A549 (cell line): ENCODE measurements around the gene NCSTN. TPM values are rescaled to one million over a fixed set of nuclear protein-coding genes. Genes with fewer than 3 reads are reported as not detected.
A peak's percentile ranks its signal among the peaks of the same experiment; 100 is the strongest.

Experiments used
- ATAC-seq, 2 experiments: fragments of 200-7000 bp in 1 of 2; fragments of >200 bp in 1 of 2; cut with Nextera tagmentation in 1 of 2; cut with Tn5 transposase in 1 of 2; 3 replicates each; pipeline versions ENCODE4 v1.8.0 to v1.9.1; 2018 to 2020; ENCODE audit warnings: mild to moderate bottlenecking in 1 of 2, moderate library complexity in 1 of 2
- CTCF ChIA-PET: fragments of 300-600 bp; sonication (Branson Sonifier 250); formaldehyde crosslinking; extraction: SDS; loops from one replicate; lab custom pipeline; 2021; ENCODE audit warnings: antibody characterized with exemption, inconsistent platforms; lab: Yijun Ruan, JAX
- POLR2A ChIA-PET: fragments of 350-600 bp; formaldehyde crosslinking; extraction: SDS; loops from one replicate; lab custom pipeline; 2021; ENCODE audit warnings: antibody characterized with exemption, inconsistent platforms; lab: Yijun Ruan, JAX
- DNase-seq, 2 experiments: peaks; one replicate each; pipeline versions ENCODE4 v3.0.0 to v3.0.0-alpha.2; 2011 to 2016; ENCODE audit warnings: low read depth in 1 of 2, low spot score in 1 of 2
- FAIRE-seq: peaks from 2 replicates; lab custom pipeline; 2011; peaks lifted over from hg19 to GRCh38; lab: Jason Lieb, UNC
- H3K27ac ChIP-seq, 2 experiments: fragments of >200 bp; sonication (Bioruptor Twin); formaldehyde crosslinking; 3 replicates each; pipeline ENCODE4 v1.5.1; 2016 to 2017
- H3K4me1 ChIP-seq: fragments of >200 bp; sonication (Bioruptor Twin); formaldehyde crosslinking; 3 replicates; pipeline ENCODE4 v1.6.1; 2016
- H3K4me2 ChIP-seq: fragments of >200 bp; sonication (Bioruptor Twin); formaldehyde crosslinking; 3 replicates; pipeline ENCODE4 v1.6.1; 2016
- H3K4me3 ChIP-seq: fragments of >200 bp; sonication (Bioruptor Twin); formaldehyde crosslinking; 3 replicates; pipeline ENCODE4 v1.5.1; 2016
- H3K9me3 ChIP-seq: fragments of >200 bp; sonication (Bioruptor Twin); formaldehyde crosslinking; 3 replicates; pipeline ENCODE4 v1.6.1; 2016
- ATOH8 ChIP-seq: fragments of 250-450 bp; sonication (Bioruptor Pico); IDR thresholded peaks from 2 replicates; pipeline ENCODE4 v1.5.0; 2020; ENCODE audit warnings: low read depth, mild to moderate bottlenecking, moderate library complexity
- CBX8 ChIP-seq: fragments of 200-600 bp; sonication (generic); IDR thresholded peaks from 2 replicates; pipeline ENCODE4 v1.6.1; 2016
- FOSB ChIP-seq: fragments of 250-450 bp; sonication (Bioruptor Pico); IDR thresholded peaks from 2 replicates; pipeline ENCODE4 v1.5.0; 2020; ENCODE audit warnings: mild to moderate bottlenecking, moderate library complexity
- FOSL2 ChIP-seq, 2 experiments: fragments of 450-650 bp in 1 of 2; fragments of >200 bp in 1 of 2; sonication (Bioruptor Twin) in 1 of 2; formaldehyde crosslinking; IDR thresholded peaks; 2 replicates each; pipeline versions ENCODE4 v1.5.0 to v1.6.1; 2016 to 2020; ENCODE audit warnings: mild to moderate bottlenecking in 1 of 2, moderate library complexity in 1 of 2
- GATA3 ChIP-seq: IDR thresholded peaks from 2 replicates; pipeline ENCODE4 v1.6.1; 2012; ENCODE audit warnings: borderline replicate concordance
- HOXA7 ChIP-seq: fragments of 250-450 bp; sonication (Bioruptor Pico); IDR thresholded peaks from 2 replicates; pipeline ENCODE4 v1.5.0; 2020; ENCODE audit warnings: mild to moderate bottlenecking, moderate library complexity
- HOXB5 ChIP-seq: fragments of 250-450 bp; sonication (Bioruptor Pico); IDR thresholded peaks from 2 replicates; pipeline ENCODE4 v1.5.0; 2020; ENCODE audit warnings: mild to moderate bottlenecking, moderate library complexity
- JUN ChIP-seq, 2 experiments: fragments of >200 bp; sonication (Bioruptor Twin); formaldehyde crosslinking; IDR thresholded peaks; 2 replicates in 1 of 2; 3 replicates in 1 of 2; pipeline ENCODE4 v1.6.1; 2016 to 2017
- MAZ ChIP-seq: fragments of 150-350 bp; IDR thresholded peaks from 2 replicates; pipeline ENCODE4 v1.6.1; 2014; ENCODE audit warnings: antibody characterized with exemption, low read depth, low read length, borderline replicate concordance
- NFE2L2 ChIP-seq: fragments of 150-350 bp; conservative IDR thresholded peaks from 2 replicates; pipeline ENCODE4 v1.6.1; 2014; ENCODE audit warnings: low read length
- PBX3 ChIP-seq: IDR thresholded peaks from 2 replicates; pipeline ENCODE4 v1.6.1; 2012
- PHF8 ChIP-seq: fragments of 200-600 bp; sonication (generic); IDR thresholded peaks from 2 replicates; pipeline ENCODE4 v1.6.1; 2016; ENCODE audit warnings: low read depth, mild to moderate bottlenecking, antibody characterized with exemption, moderate library complexity, borderline replicate concordance
- RAD21 ChIP-seq, 2 experiments: fragments of >200 bp in 1 of 2; sonication (Bioruptor Twin) in 1 of 2; formaldehyde crosslinking in 1 of 2; IDR thresholded peaks in 1 of 2; conservative IDR thresholded peaks in 1 of 2; 2 replicates in 1 of 2; 3 replicates in 1 of 2; pipeline ENCODE4 v1.6.1; 2012 to 2018; ENCODE audit warnings: inconsistent platforms in 1 of 2
- RARB ChIP-seq: fragments of 250-450 bp; sonication (Bioruptor Pico); IDR thresholded peaks from 2 replicates; pipeline ENCODE4 v1.8.0; 2021; ENCODE audit warnings: mild to moderate bottlenecking, moderate library complexity
- RCOR1 ChIP-seq: fragments of 150-350 bp; IDR thresholded peaks from 2 replicates; pipeline ENCODE4 v1.6.1; 2014; ENCODE audit warnings: antibody characterized with exemption, low read length, low read depth
- REST ChIP-seq: fragments of 200-600 bp; sonication (generic); IDR thresholded peaks from 2 replicates; pipeline ENCODE4 v1.6.1; 2016; ENCODE audit warnings: antibody characterized with exemption, mild to moderate bottlenecking, moderate library complexity
- RFX5 ChIP-seq: fragments of 450-650 bp; IDR thresholded peaks from 2 replicates; pipeline ENCODE4 v1.7.1; 2014; ENCODE audit warnings: antibody characterized with exemption, mild to moderate bottlenecking, moderate library complexity
- RNF2 ChIP-seq: fragments of 200-600 bp; sonication (generic); IDR thresholded peaks from 2 replicates; pipeline ENCODE4 v1.6.1; 2016; ENCODE audit warnings: low read depth, mild to moderate bottlenecking, antibody characterized with exemption, moderate library complexity, borderline replicate concordance
- TP53 ChIP-seq: fragments of 250-450 bp; sonication (Bioruptor Pico); IDR thresholded peaks from 2 replicates; pipeline ENCODE4 v1.5.0; 2021; ENCODE audit warnings: mild to moderate bottlenecking, moderate library complexity
- ZFP36 ChIP-seq: fragments of 450-650 bp; IDR thresholded peaks from 2 replicates; pipeline ENCODE4 v1.6.1; 2014; ENCODE audit warnings: borderline replicate concordance; ENCODE audit not compliant: partially characterized antibody
- ZSCAN20 ChIP-seq: fragments of 250-450 bp; sonication (Bioruptor Pico); IDR thresholded peaks from 2 replicates; pipeline ENCODE4 v1.8.0; 2022; ENCODE audit warnings: mild to moderate bottlenecking, moderate library complexity
- WGBS: methylation state at CpG from one replicate; pipeline ENCODE4 v1.1.6; 2017; ENCODE audit errors: missing lambda C conversion rate; 5-methylcytosine and 5-hydroxymethylcytosine counted together
- polyA plus RNA-seq, 4 experiments: library from polyadenylated mRNA; depleted of rRNA in 3 of 4; stranded (reverse); fragments of >200 nt; fragmentation: RNase III in 1 of 4; extraction: RNeasy Plus Mini Kit Qiagen cat#74134 plus additional on column Dnase treatment in 1 of 4; gene quantifications; 2 replicates in 3 of 4; 3 replicates in 1 of 4; pipeline ENCODE4 v1.2.3, GENCODE V29; 2011 to 2017

The NCSTN gene
- polyA plus RNA-seq, 2 of the 4 experiments (the other 2 are of a cell fraction) = 41.6 to 91.6 TPM

GRCh38 chr1:160361814-160362167, 18.6 kb downstream of the NCSTN start:
- WGBS = 77% methylated on average over 4 of the region's 4 CpGs
- POLR2A ChIA-PET = interaction anchor here (0.6 kb wide), 1 partner anchor 15 kb away, joined by 4 read pairs; no protein-coding TSS in a partner anchor
- FAIRE-seq (no peak), ATAC-seq (no peak), DNase-seq (no peak)
- CTCF ChIA-PET = interaction anchor here (0.6 to 7.8 kb wide), 4 partner anchors 9 to 232 kb away, joined by 3 to 76 read pairs (median 10); no protein-coding TSS in a partner anchor
- TF ChIP-seq GATA3 (no peak), RAD21 (conservative IDR thresholded peaks at IDR 0.05 in 1 of 2, IDR thresholded peaks at IDR 0.05 in 1 of 2) (no peak), RNF2 (no peak), NFE2L2 (no peak), FOSL2 (IDR thresholded peaks at IDR 0.05) (no peak), FOSL2 (CRISPR knock-in tag; IDR thresholded peaks at IDR 0.05) (no peak), PHF8 (no peak)
- peak overlapping the region; percentile 42 to 65; a peak in 5 of 6 replicates for H3K27ac ChIP-seq
- no peak overlapping the region for H3K4me2 ChIP-seq
- peaks cover 10% of the 10 kb centered on the region; the same call in 2 of the 3 replicates for H3K4me1 ChIP-seq
- H3K4me3 ChIP-seq = no peak overlapping the region
- no peaks in the 10 kb centered on the region for H3K9me3 ChIP-seq

- Histone ChIP-seq H3K9me3 (no peaks in the 10 kb centered on the region), H3K27ac (peak overlapping the region; percentile 42 to 65)
- 88% methylated on average over 9 of the region's 9 CpGs for WGBS
- TF ChIP-seq REST (no peak), NFE2L2 (no peak), FOSL2 (IDR thresholded peaks at IDR 0.05) (no peak), FOSL2 (CRISPR knock-in tag; IDR thresholded peaks at IDR 0.05) (no peak), MAZ (no peak)
- TF ChIP-seq, all 56 proteins: peak for 0
- ChIA-PET POLR2A (interaction anchor here (0.6 kb wide), 1 partner anchor 16 kb away, joined by 4 read pairs; no protein-coding TSS in a partner anchor), CTCF (interaction anchor here (0.6 to 7.8 kb wide), 7 partner anchors 7 to 232 kb away, joined by 3 to 76 read pairs (median 4); no protein-coding TSS in a partner anchor)
- ATAC-seq (no peak), FAIRE-seq (no peak), DNase-seq (no peak)
- Histone ChIP-seq H3K4me3 (no peak overlapping the region), H3K4me1 (peaks cover 10% of the 10 kb centered on the region; the same call in 2 of the 3 replicates), H3K4me2 (no peak overlapping the region)
These were observed 19.2 kb downstream of the NCSTN start for GRCh38 chr1:160362168-160362957.

GRCh38 chr1:160363010-160363409, 19.8 kb downstream of the NCSTN start:
- CTCF ChIA-PET = interaction anchor here (0.9 to 7.8 kb wide), 8 partner anchors 8 to 109 kb away, joined by 3 to 76 read pairs (median 4); no protein-coding TSS in a partner anchor
- POLR2A ChIA-PET = no interaction called here
- no peak for TF ChIP-seq HOXB5 (CRISPR knock-in tag)
- TF ChIP-seq REST = no peak
- TF ChIP-seq CBX8 = no peak
- TF ChIP-seq RCOR1 = no peak
- no peak for TF ChIP-seq ZFP36
- no peak for TF ChIP-seq ZSCAN20 (CRISPR knock-in tag)
- no peak for TF ChIP-seq FOSB (CRISPR knock-in tag)
- TF ChIP-seq ATOH8 (CRISPR knock-in tag) = no peak
- TF ChIP-seq HOXA7 (CRISPR knock-in tag) = no peak
- TF ChIP-seq RFX5 = no peak
- TF ChIP-seq PBX3 = no peak
- no peak for TF ChIP-seq JUN (IDR thresholded peaks at IDR 0.05)
- TF ChIP-seq TP53 = no peak
- no peak for TF ChIP-seq GATA3
- TF ChIP-seq RARB (CRISPR knock-in tag) = no peak

More at GRCh38 chr1:160363010-160363409, 19.8 kb downstream of the NCSTN start:
- no peak for FAIRE-seq
- peaks cover 10% of the 10 kb centered on the region; the same call in 2 of the 3 replicates for H3K4me1 ChIP-seq
- 73% methylated on average over 5 of the region's 5 CpGs for WGBS
- H3K4me3 ChIP-seq = no peak overlapping the region
- H3K4me2 ChIP-seq = no peak overlapping the region
- no peak for ATAC-seq
- no peak for DNase-seq
- peak overlapping the region in 1 of 2 experiments; percentile 65; a peak in 4 of 6 replicates for H3K27ac ChIP-seq
- H3K9me3 ChIP-seq = no peaks in the 10 kb centered on the region
